ACC112 (cell line): Measurements from ENCODE around the gene PTGES2.

Source experiments
- H2AFZ ChIP-seq: fragments of 200-600 bp; sonication (generic); one replicate; pipeline ENCODE4 v1.6.0; 2017; ENCODE audit warnings: antibody characterized with exemption, low read length; ENCODE audit not compliant: unreplicated experiment
- H3K27ac ChIP-seq: fragments of 200-600 bp; sonication (generic); 2 replicates; pipeline ENCODE4 v1.5.1; 2014; ENCODE audit warnings: low read depth, mild to moderate bottlenecking, antibody characterized with exemption, low read length, moderate library complexity
- H3K27me3 ChIP-seq: fragments of 200-600 bp; sonication (generic); 2 replicates; pipeline ENCODE4 v1.6.1; 2014; ENCODE audit warnings: mild to moderate bottlenecking, antibody characterized with exemption, low read length, moderate library complexity, mixed read lengths; ENCODE audit not compliant: insufficient read depth
- H3K36me3 ChIP-seq: fragments of 200-600 bp; sonication (generic); 2 replicates; pipeline ENCODE4 v1.6.1; 2016; ENCODE audit warnings: mild to moderate bottlenecking, antibody characterized with exemption, low read length, moderate library complexity, mixed read lengths; ENCODE audit not compliant: insufficient read depth
- H3K4me1 ChIP-seq: fragments of 200-600 bp; sonication (generic); one replicate; pipeline ENCODE4 v1.6.1; 2016; ENCODE audit warnings: low read length, mixed read lengths; ENCODE audit not compliant: insufficient read depth, unreplicated experiment, control insufficient read depth
- H3K4me3 ChIP-seq: fragments of 200-600 bp; sonication (generic); 2 replicates; pipeline ENCODE4 v1.5.1; 2014; ENCODE audit warnings: mild to moderate bottlenecking, low read depth, low read length
- H3K79me2 ChIP-seq: fragments of 200-600 bp; sonication (generic); one replicate; pipeline ENCODE4 v1.6.0; 2016; ENCODE audit warnings: low read length; ENCODE audit not compliant: control insufficient read depth, unreplicated experiment, insufficient read depth

The PTGES2 gene

GRCh38 chr9:128163523-128164306 lies 36.2 kb upstream of the PTGES2 start:
- H3K4me1 ChIP-seq: peaks cover 27% of the 10 kb centered on the region
- peaks cover 7% of the 10 kb centered on the region; the same call in 1 of the 2 replicates for H3K36me3 ChIP-seq
- H3K79me2 ChIP-seq: no peaks in the 10 kb centered on the region
- H2AFZ ChIP-seq: no peak overlapping the region
- H3K27ac ChIP-seq: no peak overlapping the region
- H3K27me3 ChIP-seq: no peaks in the 10 kb centered on the region
- no peak overlapping the region for H3K4me3 ChIP-seq

- H3K4me1 ChIP-seq: peaks cover 27% of the 10 kb centered on the region
- H3K4me3 ChIP-seq: no peak overlapping the region
- no peaks in the 10 kb centered on the region for H3K27me3 ChIP-seq
- H2AFZ ChIP-seq: no peak overlapping the region
- no peak overlapping the region for H3K27ac ChIP-seq
- no peaks in the 10 kb centered on the region for H3K79me2 ChIP-seq
- H3K36me3 ChIP-seq: peaks cover 4% of the 10 kb centered on the region; the same call in 1 of the 2 replicates
Observed at GRCh38 chr9:128163027-128163515, 35.5 kb upstream of the PTGES2 start.

- Histone ChIP-seq H3K4me1 (peaks cover 27% of the 10 kb centered on the region), H3K79me2 (no peaks in the 10 kb centered on the region), H3K27ac (no peak overlapping the region), H3K4me3 (no peak overlapping the region), H3K36me3 (peaks cover 4% of the 10 kb centered on the region; the same call in 1 of the 2 replicates), H2AFZ (no peak overlapping the region), H3K27me3 (no peaks in the 10 kb centered on the region)
Observed at GRCh38 chr9:128162215-128163026, 34.9 kb upstream of the PTGES2 start.

- no peak overlapping the region for H2AFZ ChIP-seq
- H3K4me1 ChIP-seq: peaks cover 27% of the 10 kb centered on the region
- peaks cover 4% of the 10 kb centered on the region; the same call in 1 of the 2 replicates for H3K36me3 ChIP-seq
- no peak overlapping the region for H3K27ac ChIP-seq
- no peaks in the 10 kb centered on the region for H3K79me2 ChIP-seq
- H3K4me3 ChIP-seq: peak overlapping the region; percentile 98
- H3K27me3 ChIP-seq: no peaks in the 10 kb centered on the region
Observed at GRCh38 chr9:128161215-128161902, 33.8 kb upstream of the PTGES2 start.

- peak overlapping the region; percentile 98 for H2AFZ ChIP-seq
Observed at GRCh38 chr9:128160603-128160987, 33.1 kb upstream of the PTGES2 start.

GRCh38 chr9:128159784-128160602 lies 32.5 kb upstream of the PTGES2 start, which contains the start of gene BBLN:
Gene BBLN (plus strand): TSS chr9:128160265. CDS start chr9:128160408, 143 bp downstream.
- Histone ChIP-seq H3K4me1 (peaks cover 27% of the 10 kb centered on the region), H3K4me3 (peak within 1 kb of the TSS; percentile 98), H2AFZ (peak within 1 kb of the TSS; percentile 98), H3K27ac (no peak within 1 kb of the TSS), H3K79me2 (no peaks in the 10 kb centered on the region), H3K36me3 (peaks cover 4% of the 10 kb centered on the region; the same call in 1 of the 2 replicates), H3K27me3 (no peaks in the 10 kb centered on the region)

More at GRCh38 chr9:128160603-128160987, 33.1 kb upstream of the PTGES2 start:
- Histone ChIP-seq H3K36me3 (peaks cover 4% of the 10 kb centered on the region; the same call in 1 of the 2 replicates), H3K27ac (no peak overlapping the region), H3K27me3 (no peaks in the 10 kb centered on the region), H3K4me1 (peaks cover 27% of the 10 kb centered on the region), H3K4me3 (peak overlapping the region; percentile 98), H3K79me2 (no peaks in the 10 kb centered on the region)

GRCh38 chr9:128159522-128159783 lies 31.9 kb upstream of the PTGES2 start:
- Histone ChIP-seq H3K79me2 (no peaks in the 10 kb centered on the region), H3K27ac (no peak overlapping the region), H3K4me1 (peaks cover 25% of the 10 kb centered on the region), H2AFZ (no peak overlapping the region), H3K36me3 (peaks cover 4% of the 10 kb centered on the region; the same call in 1 of the 2 replicates), H3K27me3 (no peaks in the 10 kb centered on the region), H3K4me3 (peak overlapping the region; percentile 75)

GRCh38 chr9:128155736-128156500 lies 28.4 kb upstream of the PTGES2 start:
- no peak overlapping the region for H2AFZ ChIP-seq
- no peaks in the 10 kb centered on the region for H3K36me3 ChIP-seq
- H3K79me2 ChIP-seq: no peaks in the 10 kb centered on the region
- no peak overlapping the region for H3K4me3 ChIP-seq
- H3K4me1 ChIP-seq: peaks cover 2% of the 10 kb centered on the region
- H3K27me3 ChIP-seq: no peaks in the 10 kb centered on the region
- no peak overlapping the region for H3K27ac ChIP-seq

GRCh38 chr9:128153947-128154695 lies 26.6 kb upstream of the PTGES2 start:
- no peak overlapping the region for H3K4me3 ChIP-seq
- H3K27ac ChIP-seq: no peak overlapping the region
- H3K4me1 ChIP-seq: no peaks in the 10 kb centered on the region
- H3K79me2 ChIP-seq: no peaks in the 10 kb centered on the region
- no peaks in the 10 kb centered on the region for H3K27me3 ChIP-seq
- no peaks in the 10 kb centered on the region for H3K36me3 ChIP-seq
- no peak overlapping the region for H2AFZ ChIP-seq
